HG03196 (cell line): ENCODE measurements around the gene FAM98B.

Experiments
- ATAC-seq: cut with Tn5 transposase; IDR thresholded peaks from one replicate; pipeline ENCODE4 v1.9.1; 2021; ENCODE audit not compliant: unreplicated experiment

Gene FAM98B

DNA sequence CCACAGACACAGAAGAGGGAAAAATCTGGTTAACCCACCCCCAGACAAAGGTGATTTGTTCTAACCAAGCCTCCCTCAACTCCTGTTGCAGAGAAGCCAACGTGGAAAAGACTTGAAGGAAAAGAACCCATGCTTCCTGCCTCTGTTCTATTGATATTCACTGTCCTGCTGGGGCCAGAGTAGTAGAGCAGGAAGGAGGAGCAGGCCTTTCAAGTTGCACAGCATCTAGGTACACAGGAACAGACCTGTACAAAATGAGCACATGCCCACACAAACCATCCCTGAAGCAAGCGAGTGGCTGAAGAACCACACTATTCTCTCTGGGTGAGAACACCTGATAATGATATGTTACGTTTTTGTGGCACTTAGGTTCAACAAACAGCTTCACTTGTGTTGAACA lies 80.8 kb downstream of the FAM98B start:
- ATAC-seq, result no peak

DNA sequence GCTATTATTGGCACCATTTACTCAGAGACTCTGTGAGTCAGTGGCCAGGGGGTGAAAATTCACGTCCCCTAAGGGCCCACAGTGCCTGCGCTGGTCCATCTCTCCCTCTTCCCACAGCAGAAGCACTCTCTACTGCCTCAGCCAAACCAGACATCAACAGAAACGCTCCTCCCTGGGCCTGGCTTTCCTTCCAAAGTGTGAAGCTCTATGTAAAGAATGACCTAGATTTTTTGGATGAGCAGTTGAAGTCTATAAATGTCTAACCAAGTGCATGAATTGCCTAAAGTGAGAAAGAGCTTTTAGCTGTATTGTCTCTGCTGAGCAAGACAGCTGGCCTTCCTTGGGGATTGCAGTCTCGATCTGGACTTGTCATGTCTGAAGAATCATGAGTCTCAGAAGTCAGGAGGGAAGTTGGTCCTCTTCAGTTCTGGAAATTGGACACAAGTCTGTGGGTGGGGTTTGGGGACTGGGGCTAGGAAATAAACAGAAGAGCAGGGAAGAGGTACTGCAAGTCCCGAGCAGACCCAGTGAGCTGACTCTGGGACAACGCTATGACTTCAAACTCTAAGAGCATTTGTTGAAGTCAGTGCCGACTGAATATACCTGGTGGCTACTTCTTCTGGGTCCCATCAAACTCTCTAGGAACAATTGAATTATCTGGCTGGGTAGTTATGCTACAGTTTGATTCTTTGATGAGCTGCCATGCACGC lies 81.7 kb downstream of the FAM98B start:
- no peak for ATAC-seq

- ATAC-seq, result no peak
These were observed 82.3 kb downstream of the FAM98B start for GRCh38 chr15:38536201-38536676.
